PC-3 (cell line): ENCODE results near the gene ATP5ME. TPM values are rescaled to one million over a fixed set of nuclear protein-coding genes. Genes with fewer than 3 reads are reported as not detected.

Experiments
- ATAC-seq: fragments of 200-7000 bp; cut with Tn5 transposase; 2 replicates; pipeline ENCODE4 v1.9.1; 2020; ENCODE audit warnings: mild to moderate bottlenecking, moderate library complexity
- BruUV-seq: library from RNA; stranded (reverse); fragments of 400-500 nt; replicated peaks from 2 replicates; lab custom pipeline; 2021; lab: Mats Ljungman, UMichigan
- CTCF ChIA-PET: fragments of 300-600 bp; sonication (Branson Sonifier 250); formaldehyde crosslinking; loops from one replicate; lab custom pipeline; 2022; ENCODE audit warnings: antibody characterized with exemption; lab: Charles Lee
- POLR2A ChIA-PET: fragments of 300-600 bp; sonication (Branson Sonifier 250); formaldehyde crosslinking; loops from one replicate; lab custom pipeline; 2022; ENCODE audit warnings: antibody characterized with exemption; ENCODE audit not compliant: unreplicated experiment; lab: Charles Lee
- DNase-seq: peaks from one replicate; pipeline ENCODE4 v3.0.0-alpha.2; 2015
- H2AFZ ChIP-seq: fragments of 300-600 bp; sonication (generic); 2 replicates; pipeline ENCODE4 v1.6.0; 2016; ENCODE audit warnings: antibody characterized with exemption, low read length
- H3F3A ChIP-seq: fragments of 300-600 bp; sonication (generic); one replicate; pipeline ENCODE4 v1.6.0; 2017; ENCODE audit warnings: antibody characterized with exemption, low read length, control low read depth, mild to moderate bottlenecking; ENCODE audit not compliant: unreplicated experiment
- H3K27ac ChIP-seq: fragments of 300-600 bp; sonication (generic); 2 replicates; pipeline ENCODE4 v1.5.1; 2016; ENCODE audit warnings: mild to moderate bottlenecking, low read length
- H3K27me3 ChIP-seq: fragments of 300-600 bp; sonication (generic); 2 replicates; pipeline ENCODE4 v1.6.1; 2016; ENCODE audit warnings: low read length, mixed read lengths
- H3K36me3 ChIP-seq: fragments of 300-600 bp; sonication (generic); 2 replicates; pipeline ENCODE4 v1.6.1; 2016; ENCODE audit warnings: low read depth, mixed run types, low read length, mixed read lengths
- H3K4me1 ChIP-seq: fragments of 300-600 bp; sonication (generic); 2 replicates; pipeline ENCODE4 v1.5.1; 2016; ENCODE audit warnings: low read length; ENCODE audit not compliant: insufficient read depth
- H3K4me2 ChIP-seq: fragments of 300-600 bp; sonication (generic); 2 replicates; pipeline ENCODE4 v1.6.0; 2016; ENCODE audit warnings: low read length
- H3K4me3 ChIP-seq: fragments of 300-600 bp; sonication (generic); 2 replicates; pipeline ENCODE4 v1.5.1; 2016; ENCODE audit warnings: mild to moderate bottlenecking, low read length, mixed read lengths
- H3K79me2 ChIP-seq: fragments of 300-600 bp; sonication (generic); 2 replicates; pipeline ENCODE4 v1.6.1; 2017; ENCODE audit warnings: low read length, mixed read lengths
- H3K9ac ChIP-seq: fragments of 300-600 bp; sonication (generic); 2 replicates; pipeline ENCODE4 v1.6.0; 2016; ENCODE audit warnings: mild to moderate bottlenecking, low read length
- H3K9me2 ChIP-seq: fragments of 300-600 bp; sonication (generic); replicated peaks from 2 replicates; pipeline ENCODE4 v1.6.1; 2016; ENCODE audit warnings: mixed run types, low read length, mixed read lengths
- H3K9me3 ChIP-seq: fragments of 300-600 bp; sonication (generic); 2 replicates; pipeline ENCODE4 v1.6.1; 2016; ENCODE audit warnings: low read length, mixed read lengths
- H4K20me1 ChIP-seq: fragments of 300-600 bp; sonication (generic); 2 replicates; pipeline ENCODE4 v1.6.1; 2016; ENCODE audit warnings: low read length, mixed read lengths
- EZH2 ChIP-seq: fragments of 300-600 bp; sonication (generic); IDR thresholded peaks from one replicate; pipeline ENCODE4 v1.6.1; 2017; ENCODE audit warnings: antibody characterized with exemption, mild to moderate bottlenecking, low read length; ENCODE audit not compliant: unreplicated experiment
- EZH2phosphoT487 ChIP-seq: fragments of 300-600 bp; sonication (generic); IDR thresholded peaks from 2 replicates; pipeline ENCODE4 v1.6.1; 2018; ENCODE audit warnings: mild to moderate bottlenecking, antibody characterized with exemption, low read length, borderline replicate concordance
- intact Hi-C: fragments of 100-400 bp; cut with micrococcal nuclease; formaldehyde crosslinking; loops from 2 replicates; pipeline ENCODE4 v1.9.0; 2023
- total RNA-seq: library from RNA; depleted of rRNA; stranded (reverse); fragments of >200 nt; gene quantifications from 2 replicates; pipeline ENCODE4 v1.2.3, GENCODE V29; 2014
- TF ChIP-seq, protein P1 (sequence below): fragments of 300-600 bp; sonication (generic); conservative IDR thresholded peaks from 2 replicates; pipeline ENCODE4 v1.5.1; 2017; ENCODE audit warnings: antibody characterized with exemption, low read depth, mild to moderate bottlenecking, low read length

The ATP5ME gene
- total RNA-seq, 1 experiment from 2014 or later: 579 TPM

DNA sequence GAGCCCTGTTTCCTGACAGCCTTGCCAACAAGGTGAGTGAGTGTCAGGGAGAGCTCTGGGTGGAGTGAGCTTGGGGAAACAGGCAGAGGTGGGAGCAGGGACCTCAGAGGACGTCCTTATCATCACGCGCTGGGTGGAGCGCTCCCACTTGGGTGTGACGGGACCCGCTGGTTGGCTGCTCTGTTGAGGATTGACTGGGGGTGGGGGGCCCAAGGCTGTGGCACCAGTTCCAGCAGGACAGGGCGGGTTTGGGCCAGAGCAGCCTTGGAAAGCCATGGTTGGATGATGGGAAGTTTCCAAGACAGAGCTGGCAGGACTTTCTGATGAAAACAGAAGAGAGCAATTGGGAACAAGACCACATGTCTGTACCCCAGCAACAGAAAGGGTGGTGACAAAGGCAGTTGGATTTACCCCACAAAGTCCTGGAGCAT lies 28.6 kb upstream of the ATP5ME start:
- H2AFZ ChIP-seq: no peak overlapping the region

DNA sequence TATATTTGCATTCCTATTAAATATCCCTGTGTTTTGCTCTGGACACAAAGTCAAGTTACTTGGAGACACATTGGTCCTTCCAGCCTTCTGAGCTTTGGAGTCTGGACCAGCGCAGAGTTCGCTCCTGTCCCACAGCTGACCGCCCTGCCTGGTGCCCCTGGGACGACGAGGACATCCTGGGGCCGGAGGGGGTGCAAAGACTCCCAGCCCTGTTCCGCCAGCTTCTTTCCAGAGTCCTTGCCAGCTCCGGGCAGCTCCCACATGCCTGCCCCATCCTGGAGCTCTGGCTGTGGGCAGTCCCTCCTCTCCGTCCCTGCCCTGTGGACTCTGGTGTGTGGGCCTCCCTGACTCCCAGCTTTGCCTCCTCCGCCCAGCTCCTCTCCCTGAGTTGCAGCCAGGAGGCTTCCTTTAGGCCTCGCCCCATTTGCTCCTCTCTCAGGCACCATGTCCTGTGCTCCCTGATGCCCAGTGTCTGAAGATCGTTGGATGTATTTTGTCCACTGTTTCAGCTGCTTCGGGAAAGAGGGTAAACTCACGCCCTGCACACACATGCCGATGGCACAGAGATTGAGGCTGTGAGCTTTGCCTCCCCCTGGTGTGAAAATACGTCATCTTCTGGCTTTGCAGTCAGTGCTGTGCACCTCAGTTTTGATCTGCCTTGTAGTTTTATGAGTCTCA lies 26.6 kb upstream of the ATP5ME start:
- CTCF ChIA-PET: no interaction called here
- Histone ChIP-seq H3F3A (no peaks in the 10 kb centered on the region), H3K9ac (no peak overlapping the region), H2AFZ (no peak overlapping the region), H3K36me3 (no peaks in the 10 kb centered on the region), H3K4me1 (0 out of 2 replicates have a peak, but pooled peaks cover 4% of the 10 kb centered on the region), H3K9me3 (no peaks in the 10 kb centered on the region), H3K27me3 (no peaks in the 10 kb centered on the region), H3K4me2 (no peak overlapping the region), H4K20me1 (no peaks in the 10 kb centered on the region), H3K4me3 (no peak overlapping the region), H3K27ac (no peak overlapping the region), H3K79me2 (peaks cover under 1% of the 10 kb centered on the region; the same call in 1 of the 2 replicates), H3K9me2 (no peaks in the 10 kb centered on the region)
- ATAC-seq: no peak
- no TSS peak for BruUV-seq
- intact Hi-C loops: no loop called here
- DNase-seq: no peak
- TF ChIP-seq EZH2 (no peak), EZH2phosphoT487 (no peak)
- TF ChIP-seq, protein P1, sequence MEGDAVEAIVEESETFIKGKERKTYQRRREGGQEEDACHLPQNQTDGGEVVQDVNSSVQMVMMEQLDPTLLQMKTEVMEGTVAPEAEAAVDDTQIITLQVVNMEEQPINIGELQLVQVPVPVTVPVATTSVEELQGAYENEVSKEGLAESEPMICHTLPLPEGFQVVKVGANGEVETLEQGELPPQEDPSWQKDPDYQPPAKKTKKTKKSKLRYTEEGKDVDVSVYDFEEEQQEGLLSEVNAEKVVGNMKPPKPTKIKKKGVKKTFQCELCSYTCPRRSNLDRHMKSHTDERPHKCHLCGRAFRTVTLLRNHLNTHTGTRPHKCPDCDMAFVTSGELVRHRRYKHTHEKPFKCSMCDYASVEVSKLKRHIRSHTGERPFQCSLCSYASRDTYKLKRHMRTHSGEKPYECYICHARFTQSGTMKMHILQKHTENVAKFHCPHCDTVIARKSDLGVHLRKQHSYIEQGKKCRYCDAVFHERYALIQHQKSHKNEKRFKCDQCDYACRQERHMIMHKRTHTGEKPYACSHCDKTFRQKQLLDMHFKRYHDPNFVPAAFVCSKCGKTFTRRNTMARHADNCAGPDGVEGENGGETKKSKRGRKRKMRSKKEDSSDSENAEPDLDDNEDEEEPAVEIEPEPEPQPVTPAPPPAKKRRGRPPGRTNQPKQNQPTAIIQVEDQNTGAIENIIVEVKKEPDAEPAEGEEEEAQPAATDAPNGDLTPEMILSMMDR: no peak
- POLR2A ChIA-PET: no interaction called here

More for the DNA sequence above, 28.6 kb upstream of the ATP5ME start:
- Histone ChIP-seq H3K9me3 (no peaks in the 10 kb centered on the region), H3K79me2 (peaks cover 18% of the 10 kb centered on the region), H4K20me1 (no peaks in the 10 kb centered on the region), H3K9me2 (no peaks in the 10 kb centered on the region), H3F3A (no peaks in the 10 kb centered on the region), H3K4me2 (no peak overlapping the region), H3K4me1 (0 out of 2 replicates have a peak, but pooled peaks cover 4% of the 10 kb centered on the region), H3K27ac (no peak overlapping the region), H3K27me3 (no peaks in the 10 kb centered on the region), H3K36me3 (no peaks in the 10 kb centered on the region), H3K9ac (no peak overlapping the region), H3K4me3 (no peak overlapping the region)
- no TSS peak for BruUV-seq
- CTCF ChIA-PET: no interaction called here
- DNase-seq: no peak
- TF ChIP-seq EZH2 (no peak), EZH2phosphoT487 (no peak)
- TF ChIP-seq, protein P1: no peak
- POLR2A ChIA-PET: no interaction called here
- ATAC-seq: no peak
- intact Hi-C loops: no loop called here
